Measurements from ENCODE around the gene IRF2BPL.

DNA sequence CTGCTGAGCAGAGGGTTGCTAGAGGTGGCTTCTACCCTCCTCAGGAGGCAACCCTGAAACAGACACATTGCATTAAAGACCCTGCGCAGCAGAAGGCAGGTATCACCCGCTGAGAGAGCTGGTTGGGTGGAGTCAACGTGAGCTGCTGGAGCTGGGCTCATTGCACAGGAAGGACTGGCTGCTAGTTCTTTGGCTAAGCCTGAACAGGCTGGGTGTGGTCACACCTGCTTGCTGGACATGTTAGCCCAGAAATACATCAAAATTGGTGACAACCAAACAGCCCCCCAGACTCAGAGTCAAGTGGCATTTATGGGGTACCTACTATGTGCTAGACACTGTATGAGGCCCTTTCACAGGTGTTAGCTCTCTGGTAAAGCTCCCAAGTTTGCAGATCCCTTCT lies 33.8 kb upstream of the IRF2BPL start:
- TF ChIP-seq CTCF (IDR thresholded peaks at IDR 0.05) (no peak), SIN3A (IDR thresholded peaks at IDR 0.05; ENCODE audit: borderline replicate concordance, insufficient read depth, low read depth, low read length) (no peak)

Measured in Panc1 (cell line).